IPS-18a (cell line): Measurements from ENCODE around the gene TMEM87A.
A peak's percentile ranks its signal among the peaks of the same experiment; 100 is the strongest.

Source experiments
- H3K27ac ChIP-seq: one replicate; pipeline ENCODE4 v1.5.1; 2013; ENCODE audit warnings: low read length
- H3K27me3 ChIP-seq: one replicate; pipeline ENCODE4 v1.6.1; 2013; ENCODE audit warnings: mild to moderate bottlenecking, low read length; ENCODE audit not compliant: control insufficient read depth, insufficient read depth
- H3K36me3 ChIP-seq: one replicate; pipeline ENCODE4 v1.6.1; 2013; ENCODE audit warnings: low read depth, low read length; ENCODE audit not compliant: control insufficient read depth
- H3K4me1 ChIP-seq: one replicate; pipeline ENCODE4 v1.6.1; 2013; ENCODE audit warnings: low read depth, low read length; ENCODE audit not compliant: control insufficient read depth
- H3K4me3 ChIP-seq: one replicate; pipeline ENCODE4 v1.5.1; 2013; ENCODE audit warnings: low read length
- H3K9ac ChIP-seq: one replicate; pipeline ENCODE4 v1.6.1; 2013; ENCODE audit warnings: mild to moderate bottlenecking, low read length, moderate library complexity
- H3K9me3 ChIP-seq: one replicate; pipeline ENCODE4 v1.6.1; 2013; ENCODE audit warnings: low read depth, low read length; ENCODE audit not compliant: control insufficient read depth

Gene TMEM87A

GRCh38 chr15:42285034-42285433 is 11.8 kb upstream of the TMEM87A start:
- Histone ChIP-seq H3K4me3 (no peak overlapping the region), H3K27ac (no peak overlapping the region), H3K9me3 (no peaks in the 10 kb centered on the region), H3K27me3 (no peaks in the 10 kb centered on the region), H3K9ac (no peak overlapping the region), H3K4me1 (no peaks in the 10 kb centered on the region), H3K36me3 (no peaks in the 10 kb centered on the region)

- Histone ChIP-seq H3K4me3 (no peak overlapping the region), H3K9ac (no peak overlapping the region), H3K9me3 (no peaks in the 10 kb centered on the region), H3K4me1 (no peaks in the 10 kb centered on the region), H3K27me3 (no peaks in the 10 kb centered on the region), H3K27ac (no peak overlapping the region), H3K36me3 (no peaks in the 10 kb centered on the region)
Observed at GRCh38 chr15:42284551-42284950, 11.3 kb upstream of the TMEM87A start.

GRCh38 chr15:42283671-42284070 is 10.4 kb upstream of the TMEM87A start:
- H3K9me3 ChIP-seq: no peaks in the 10 kb centered on the region
- H3K36me3 ChIP-seq: no peaks in the 10 kb centered on the region
- H3K27me3 ChIP-seq: no peaks in the 10 kb centered on the region

GRCh38 chr15:42282926-42283325 is 9.7 kb upstream of the TMEM87A start:
- Histone ChIP-seq H3K36me3 (no peaks in the 10 kb centered on the region), H3K9ac (no peak overlapping the region), H3K4me3 (no peak overlapping the region), H3K27ac (no peak overlapping the region), H3K9me3 (no peaks in the 10 kb centered on the region), H3K4me1 (no peaks in the 10 kb centered on the region), H3K27me3 (no peaks in the 10 kb centered on the region)

More at GRCh38 chr15:42283671-42284070, 10.4 kb upstream of the TMEM87A start:
- no peak overlapping the region for H3K9ac ChIP-seq
- H3K4me3 ChIP-seq: no peak overlapping the region
- H3K4me1 ChIP-seq: no peaks in the 10 kb centered on the region
- H3K27ac ChIP-seq: no peak overlapping the region

- Histone ChIP-seq H3K4me3 (no peak overlapping the region), H3K27me3 (no peaks in the 10 kb centered on the region), H3K36me3 (no peaks in the 10 kb centered on the region), H3K9me3 (no peaks in the 10 kb centered on the region), H3K4me1 (no peaks in the 10 kb centered on the region), H3K9ac (no peak overlapping the region), H3K27ac (no peak overlapping the region)
Observed at GRCh38 chr15:42282344-42282743, 9.1 kb upstream of the TMEM87A start.

GRCh38 chr15:42279234-42279723 is 6.0 kb upstream of the TMEM87A start:
- Histone ChIP-seq H3K36me3 (no peaks in the 10 kb centered on the region), H3K27me3 (no peaks in the 10 kb centered on the region), H3K4me1 (peaks cover 7% of the 10 kb centered on the region), H3K27ac (no peak overlapping the region), H3K9ac (no peak overlapping the region), H3K9me3 (no peaks in the 10 kb centered on the region), H3K4me3 (no peak overlapping the region)

- no peak overlapping the region for H3K27ac ChIP-seq
- H3K9ac ChIP-seq: no peak overlapping the region
- H3K27me3 ChIP-seq: no peaks in the 10 kb centered on the region
- H3K4me1 ChIP-seq: peaks cover 12% of the 10 kb centered on the region
- no peaks in the 10 kb centered on the region for H3K9me3 ChIP-seq
- no peaks in the 10 kb centered on the region for H3K36me3 ChIP-seq
- no peak overlapping the region for H3K4me3 ChIP-seq
Observed at GRCh38 chr15:42276762-42277161, 3.5 kb upstream of the TMEM87A start.

GRCh38 chr15:42275780-42276391 is 2.7 kb upstream of the TMEM87A start:
- Histone ChIP-seq H3K9ac (peak overlapping the region; percentile 12), H3K9me3 (no peaks in the 10 kb centered on the region), H3K36me3 (no peaks in the 10 kb centered on the region), H3K4me3 (no peak overlapping the region), H3K4me1 (peaks cover 12% of the 10 kb centered on the region), H3K27ac (no peak overlapping the region), H3K27me3 (no peaks in the 10 kb centered on the region)

- no peaks in the 10 kb centered on the region for H3K9me3 ChIP-seq
Observed at GRCh38 chr15:42274702-42274989, 1.4 kb upstream of the TMEM87A start.

GRCh38 chr15:42273900-42274701 is 868 bp upstream of the TMEM87A start:
- Histone ChIP-seq H3K4me1 (peaks cover 12% of the 10 kb centered on the region), H3K27ac (peak overlapping the region; percentile 65), H3K36me3 (no peaks in the 10 kb centered on the region), H3K27me3 (no peaks in the 10 kb centered on the region), H3K9ac (peak overlapping the region; percentile 79), H3K9me3 (no peaks in the 10 kb centered on the region), H3K4me3 (peak overlapping the region; percentile 97)

More at GRCh38 chr15:42274702-42274989, 1.4 kb upstream of the TMEM87A start:
- Histone ChIP-seq H3K9ac (peak overlapping the region; percentile 79), H3K4me1 (peaks cover 12% of the 10 kb centered on the region), H3K27me3 (no peaks in the 10 kb centered on the region), H3K27ac (no peak overlapping the region), H3K4me3 (peak overlapping the region; percentile 97), H3K36me3 (no peaks in the 10 kb centered on the region)

GRCh38 chr15:42270996-42271395 is 2.2 kb downstream of the TMEM87A start:
- peaks cover 12% of the 10 kb centered on the region for H3K4me1 ChIP-seq
- H3K27ac ChIP-seq: no peak overlapping the region
- peaks cover 16% of the 10 kb centered on the region for H3K36me3 ChIP-seq
- H3K9me3 ChIP-seq: no peaks in the 10 kb centered on the region
- no peaks in the 10 kb centered on the region for H3K27me3 ChIP-seq
- no peak overlapping the region for H3K9ac ChIP-seq
- no peak overlapping the region for H3K4me3 ChIP-seq

GRCh38 chr15:42270551-42270950 is 2.7 kb downstream of the TMEM87A start:
- Histone ChIP-seq H3K9ac (no peak overlapping the region), H3K27ac (no peak overlapping the region)

More at GRCh38 chr15:42270551-42270950, 2.7 kb downstream of the TMEM87A start:
- Histone ChIP-seq H3K4me1 (peaks cover 11% of the 10 kb centered on the region), H3K36me3 (peaks cover 20% of the 10 kb centered on the region), H3K4me3 (no peak overlapping the region), H3K9me3 (no peaks in the 10 kb centered on the region), H3K27me3 (no peaks in the 10 kb centered on the region)
